Measurements from ENCODE around the gene FARS2. TPM values are rescaled to one million over a fixed set of nuclear protein-coding genes. Genes with fewer than 3 reads are reported as not detected.

FARS2 gene
- total RNA-seq (2022; extraction: Qiagen RNA extraction) = 9.2 to 12.2 TPM (median 11.7 TPM) in 5 replicates

GRCh38 chr6:5260661-5261544, at the start of gene FARS2, which contains the start of gene LYRM4:
FARS2 (plus strand) TSS chr6:5261513.
LYRM4 (minus strand) TSS chr6:5260950; CDS start chr6:5260733, 217 bp downstream.

Other genes starting within 250 kb of the FARS2 start
- gene PPP1R3G, start 176.2 kb upstream of the FARS2 start, total RNA-seq (2022; extraction: Qiagen RNA extraction) = 1.5 to 2.3 TPM (median 2.0 TPM) in 5 replicates
- 24.5 to 28.9 TPM (median 27.4 TPM) in 5 replicates for gene LYRM4, start 563 bp upstream of the FARS2 start, total RNA-seq (2022; extraction: Qiagen RNA extraction)

All from A549 treated with dexamethasone at 1 μM for 4 hours (cell line).